Fibroblast of skin of right biceps (primary cell): ENCODE data around the gene AGAP9.
"Not testable (repeated sequence)": the region's sequence is repeated elsewhere in the genome, so short reads cannot be mapped to it uniquely, and the experiment has no call there.

Experiments used
- DNase-seq: peaks from one replicate; pipeline ENCODE4 v3.0.0-alpha.2; 2013

The AGAP9 gene

GRCh38 chr10:47456079-47456785, 67.2 kb downstream of the AGAP9 start:
- no peak for DNase-seq

DNA sequence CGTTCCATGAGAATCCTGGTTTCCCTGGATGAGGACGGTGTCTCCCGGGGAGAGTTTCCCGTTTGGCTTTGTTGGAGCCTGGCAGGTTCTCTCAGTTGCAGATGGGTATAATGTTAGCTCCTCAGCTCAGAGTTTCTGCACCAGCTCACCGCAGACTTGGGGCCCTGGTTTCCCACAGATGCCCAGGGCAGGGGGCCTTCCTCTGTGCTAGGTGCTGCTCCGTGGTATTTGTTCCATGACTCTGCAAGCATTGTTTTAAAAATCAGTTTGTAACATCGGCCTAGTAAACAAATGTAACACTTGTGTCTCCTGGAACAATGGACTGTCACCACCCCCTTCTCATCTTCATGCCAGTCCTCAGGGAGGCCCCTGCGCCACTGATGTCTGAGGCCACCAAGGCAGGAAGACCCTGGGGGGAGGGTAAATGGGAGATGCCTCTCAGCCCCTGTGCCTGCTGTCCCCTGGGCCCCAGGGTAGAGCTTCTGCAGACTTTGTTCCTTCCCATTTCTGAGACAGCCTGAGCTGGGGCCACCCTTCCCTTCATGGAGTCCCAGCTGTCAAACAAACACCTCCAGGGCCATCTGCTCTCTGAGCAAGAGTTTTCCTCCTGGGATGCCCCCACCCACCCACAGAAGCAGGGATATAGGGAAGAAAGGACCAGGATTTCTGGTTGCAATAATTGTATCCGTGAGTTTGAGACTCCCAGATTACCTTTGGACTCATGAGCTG, 67.9 kb downstream of the AGAP9 start:
- DNase-seq = not testable (repeated sequence)

DNA sequence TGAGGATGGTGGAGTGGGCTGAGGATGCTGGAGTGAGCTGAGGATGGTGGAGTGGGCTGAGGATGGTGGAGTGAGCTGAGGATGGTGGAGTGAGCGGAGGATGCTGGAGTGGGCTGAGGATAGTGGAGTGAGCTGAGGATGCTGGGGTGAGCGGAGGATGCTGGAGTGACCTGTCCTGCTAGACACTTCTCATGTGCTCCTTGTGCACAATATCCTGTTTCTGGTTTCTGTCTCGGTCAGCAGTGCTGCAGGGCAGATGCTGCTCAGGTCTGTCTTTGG, 68.7 kb downstream of the AGAP9 start:
- no peak for DNase-seq

- DNase-seq = no peak
These were observed 69.2 kb downstream of the AGAP9 start for GRCh38 chr10:47454008-47454779.

DNA sequence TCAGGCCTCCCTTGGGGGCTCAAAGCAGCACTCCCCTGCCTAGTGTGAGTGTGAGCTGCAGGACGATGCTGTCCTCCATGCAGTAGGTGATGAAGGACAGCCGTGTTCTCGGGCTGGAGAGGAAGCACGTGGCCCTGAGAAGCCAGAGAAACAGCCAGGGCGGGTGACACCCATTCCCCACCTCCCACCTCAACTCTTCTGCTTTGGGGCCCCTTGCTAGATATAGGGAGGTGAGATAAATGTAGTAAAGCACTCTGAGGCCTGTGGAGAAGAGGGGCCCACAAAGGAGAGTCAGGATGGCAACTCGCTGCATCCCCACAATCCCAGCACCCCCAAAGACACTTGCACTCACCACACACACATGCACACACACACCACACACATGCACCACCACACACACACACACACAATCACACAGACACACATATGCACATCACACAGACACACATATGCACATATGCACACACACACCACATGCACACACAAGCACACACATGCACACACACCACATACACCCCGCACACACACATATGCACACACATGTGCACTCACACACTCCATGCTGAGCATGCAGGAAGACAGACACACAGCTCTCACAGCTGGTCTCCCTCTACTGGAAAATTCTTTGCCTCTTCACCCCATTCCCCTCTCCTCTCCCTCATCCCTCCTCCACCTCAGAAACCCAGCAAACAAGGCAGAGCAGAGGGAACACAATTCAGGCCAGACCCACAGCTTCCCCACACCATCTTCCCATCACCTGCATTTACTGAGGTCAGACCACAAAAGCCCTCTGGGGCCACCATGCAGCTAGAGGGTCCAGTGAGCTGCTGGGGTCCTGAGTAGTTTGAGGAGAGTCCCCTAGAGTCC, 70.1 kb downstream of the AGAP9 start:
- DNase-seq = no peak

DNA sequence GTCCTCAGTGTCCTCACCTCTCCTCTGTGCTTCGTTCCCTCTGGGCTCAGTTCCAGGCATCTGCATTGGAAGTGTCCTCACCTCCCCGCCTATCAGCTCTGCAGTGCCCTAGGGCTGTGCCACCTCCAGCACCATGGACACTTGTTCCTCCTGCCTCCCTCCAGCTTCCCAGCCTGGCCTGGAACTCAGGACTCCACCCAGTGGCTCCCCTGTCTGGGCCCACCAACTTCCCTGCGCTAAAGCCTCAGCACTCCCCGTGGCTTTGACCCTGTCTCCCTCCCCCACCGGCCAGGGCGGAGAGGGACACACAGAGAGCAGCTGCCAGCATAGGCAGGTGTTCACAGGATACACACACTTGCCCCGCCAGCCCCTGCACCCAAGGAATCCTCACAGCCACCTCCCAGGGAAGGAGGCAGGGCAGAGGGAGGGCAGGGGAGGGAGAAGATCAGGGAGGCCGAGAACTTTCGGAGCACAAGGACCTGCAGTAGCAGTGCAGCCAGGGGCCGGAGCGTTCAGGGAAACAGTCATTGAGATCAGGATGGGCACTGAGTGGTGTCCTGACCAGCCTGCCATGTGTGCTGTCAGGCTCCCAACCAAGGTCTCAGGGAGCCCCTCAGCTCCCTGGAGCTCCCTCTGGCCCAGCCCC, 70.8 kb downstream of the AGAP9 start:
- no peak for DNase-seq

GRCh38 chr10:47451998-47452494, 71.4 kb downstream of the AGAP9 start:
- no peak for DNase-seq
